Neural progenitor cell (in vitro differentiated cells): ENCODE data around the gene HAPSTR1. TPM values are rescaled to one million over a fixed set of nuclear protein-coding genes. Genes with fewer than 3 reads are reported as not detected.
"Not testable (repeated sequence)": the region's sequence is repeated elsewhere in the genome, so short reads cannot be mapped to it uniquely, and the experiment has no call there.

ENCODE experiments used
- DNase-seq: peaks from one replicate; pipeline ENCODE4 v3.0.0-alpha.2; 2016; ENCODE audit warnings: low spot score
- H2AFZ ChIP-seq: fragments of 200-600 bp; sonication (generic); replicated peaks from 2 replicates; pipeline ENCODE4 v1.6.1; 2016; ENCODE audit warnings: antibody characterized with exemption
- H3F3A ChIP-seq: fragments of 200-600 bp; sonication (generic); 2 replicates; pipeline ENCODE4 v1.6.1; 2016; ENCODE audit warnings: antibody characterized with exemption, low read depth
- H3K27ac ChIP-seq: fragments of 200-600 bp; sonication (generic); 2 replicates; pipeline ENCODE4 v1.5.1; 2016; ENCODE audit warnings: mild to moderate bottlenecking
- H3K27me3 ChIP-seq: fragments of 200-600 bp; sonication (generic); 2 replicates; pipeline ENCODE4 v1.6.1; 2016; ENCODE audit warnings: mild to moderate bottlenecking, moderate library complexity
- H3K36me3 ChIP-seq: fragments of 200-600 bp; sonication (generic); 2 replicates; pipeline ENCODE4 v1.5.1; 2016
- H3K4me1 ChIP-seq: fragments of 200-600 bp; sonication (generic); 2 replicates; pipeline ENCODE4 v1.6.1; 2016; ENCODE audit warnings: mixed run types
- H3K4me2 ChIP-seq: fragments of 200-600 bp; sonication (generic); 2 replicates; pipeline ENCODE4 v1.6.1; 2016
- H3K4me3 ChIP-seq: fragments of 200-600 bp; sonication (generic); 2 replicates; pipeline ENCODE4 v1.5.1; 2016
- H3K79me2 ChIP-seq: fragments of 200-600 bp; sonication (generic); 2 replicates; pipeline ENCODE4 v1.6.1; 2016; ENCODE audit warnings: low read depth
- H3K9ac ChIP-seq: fragments of 200-600 bp; sonication (generic); 2 replicates; pipeline ENCODE4 v1.6.1; 2016
- H3K9me3 ChIP-seq: fragments of 200-600 bp; sonication (generic); 2 replicates; pipeline ENCODE4 v1.5.1; 2016; ENCODE audit warnings: low read depth
- H4K20me1 ChIP-seq: fragments of 200-600 bp; sonication (generic); 2 replicates; pipeline ENCODE4 v1.6.1; 2016; ENCODE audit warnings: low read depth
- H3K27ac Mint-ChIP-seq: 3 replicates; pipeline ENCODE4 v1.8.0; 2021; ENCODE audit warnings: mixed read lengths
- H3K27me3 Mint-ChIP-seq: 2 replicates; pipeline ENCODE4 v1.8.0; 2022; ENCODE audit warnings: low read depth, mild to moderate bottlenecking, inconsistent platforms, moderate library complexity, mixed read lengths; ENCODE audit not compliant: insufficient read depth
- H3K36me3 Mint-ChIP-seq: 3 replicates; pipeline ENCODE4 v1.8.0; 2021; ENCODE audit warnings: mixed read lengths
- H3K4me1 Mint-ChIP-seq: 3 replicates; pipeline ENCODE4 v1.8.0; 2021; ENCODE audit warnings: mixed read lengths
- H3K4me3 Mint-ChIP-seq: 3 replicates; pipeline ENCODE4 v1.8.0; 2021; ENCODE audit warnings: mild to moderate bottlenecking, moderate library complexity, mixed read lengths
- H3K9me3 Mint-ChIP-seq: 3 replicates; pipeline ENCODE4 v1.8.0; 2020; ENCODE audit warnings: mixed read lengths
- EZH2 ChIP-seq: fragments of 200-600 bp; sonication (generic); IDR thresholded peaks from 2 replicates; pipeline ENCODE4 v1.6.1; 2017; ENCODE audit warnings: antibody characterized with exemption, mild to moderate bottlenecking, moderate library complexity
- EZH2phosphoT487 ChIP-seq: fragments of 200-600 bp; sonication (generic); IDR thresholded peaks from 2 replicates; pipeline ENCODE4 v1.6.1; 2017; ENCODE audit warnings: antibody characterized with exemption
- total RNA-seq: library from RNA; depleted of rRNA; stranded (reverse); fragments of >200 nt; gene quantifications from 2 replicates; pipeline ENCODE4 v1.2.3, GENCODE V29; 2015; ENCODE audit warnings: low replicate concordance
- TF ChIP-seq, protein P1 (sequence below): fragments of 200-600 bp; sonication (generic); IDR thresholded peaks from 2 replicates; pipeline ENCODE4 v1.5.1; 2017; ENCODE audit warnings: antibody characterized with exemption, mild to moderate bottlenecking

HAPSTR1 gene, protein sequence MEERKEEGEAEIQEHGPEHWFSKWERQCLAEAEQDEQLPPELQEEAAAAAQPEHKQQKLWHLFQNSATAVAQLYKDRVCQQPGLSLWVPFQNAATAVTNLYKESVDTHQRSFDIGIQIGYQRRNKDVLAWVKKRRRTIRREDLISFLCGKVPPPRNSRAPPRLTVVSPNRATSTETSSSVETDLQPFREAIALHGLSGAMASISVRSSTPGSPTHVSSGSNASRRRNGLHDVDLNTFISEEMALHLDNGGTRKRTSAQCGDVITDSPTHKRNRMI
- total RNA-seq = 64.2 and 77.3 TPM in 2 replicates

DNA sequence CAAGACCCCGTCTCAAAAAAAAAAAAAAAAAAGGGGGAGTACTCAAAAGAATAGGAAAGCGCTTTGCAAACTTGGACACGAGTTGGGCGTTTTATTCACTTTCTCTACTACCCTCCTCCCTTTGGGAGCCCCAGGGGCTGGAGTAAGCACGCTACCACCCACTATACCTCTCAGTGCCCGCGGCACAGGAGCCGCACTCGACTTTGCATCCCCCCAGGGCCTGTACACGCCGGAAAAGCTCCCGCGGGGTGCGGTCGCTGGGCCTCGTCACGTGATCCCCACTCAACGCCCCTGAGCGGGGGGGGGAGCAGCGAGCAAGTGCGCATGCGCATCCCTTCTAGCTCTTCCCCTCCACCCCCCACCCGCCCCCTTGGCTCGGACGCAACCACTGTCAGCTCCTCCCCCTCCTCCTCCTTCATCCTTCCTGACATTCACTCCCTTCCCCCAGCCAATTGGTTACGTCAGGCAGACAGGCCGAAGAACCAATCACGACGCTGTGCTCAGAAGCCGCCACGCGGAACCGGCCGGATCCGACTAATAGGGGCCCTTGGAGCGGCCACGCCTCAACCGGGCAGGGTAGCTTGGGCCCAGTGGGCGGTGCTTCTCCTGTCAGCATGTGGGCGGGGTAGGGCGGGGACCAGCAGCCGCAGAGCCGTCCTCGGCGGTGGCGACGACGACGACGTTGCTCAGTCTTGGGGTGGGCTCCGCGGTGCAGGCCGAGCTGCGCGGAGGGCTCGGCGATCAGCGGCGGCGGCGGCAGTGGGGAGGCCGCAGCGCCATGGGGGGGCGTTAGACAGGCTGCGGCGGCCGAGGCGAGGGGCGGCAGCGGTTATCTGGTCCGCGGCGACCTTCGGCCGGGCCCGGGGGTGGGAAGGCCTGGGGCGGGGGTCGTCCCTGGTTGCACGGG is at the start of gene HAPSTR1:
TSS of gene HAPSTR1 (plus strand) at position 685 of the 907 bp plus-strand sequence. CDS start 401 bp downstream, outside the sequence.
- Histone ChIP-seq H3K27me3 (no peaks in the 10 kb centered on the region), H3K9ac (peak within 1 kb of the TSS; percentile 92), H3K36me3 (peaks cover 8% of the 10 kb centered on the region), H3K4me1 (peaks cover 28% of the 10 kb centered on the region), H4K20me1 (peaks cover 36% of the 10 kb centered on the region), H3K4me3 (peak within 1 kb of the TSS; percentile 93), H3F3A (peaks cover 35% of the 10 kb centered on the region), H2AFZ (peak within 1 kb of the TSS; percentile 83), H3K79me2 (peaks cover 48% of the 10 kb centered on the region), H3K9me3 (no peaks in the 10 kb centered on the region), H3K27ac (peak within 1 kb of the TSS; percentile 88), H3K4me2 (peak within 1 kb of the TSS; percentile 95)
- H3K4me3 Mint-ChIP-seq = peak within 1 kb of the TSS; percentile 97
- peaks cover 4% of the 10 kb centered on the region for H3K27me3 Mint-ChIP-seq
- H3K4me1 Mint-ChIP-seq = peaks cover 36% of the 10 kb centered on the region
- TF ChIP-seq EZH2 = peak; percentile 10
- TF ChIP-seq EZH2phosphoT487 = no peak
- peak; percentile 100 for DNase-seq
- H3K27ac Mint-ChIP-seq = peak within 1 kb of the TSS; percentile 76
- peaks cover 17% of the 10 kb centered on the region for H3K36me3 Mint-ChIP-seq
- H3K9me3 Mint-ChIP-seq = peaks cover 3% of the 10 kb centered on the region

DNA sequence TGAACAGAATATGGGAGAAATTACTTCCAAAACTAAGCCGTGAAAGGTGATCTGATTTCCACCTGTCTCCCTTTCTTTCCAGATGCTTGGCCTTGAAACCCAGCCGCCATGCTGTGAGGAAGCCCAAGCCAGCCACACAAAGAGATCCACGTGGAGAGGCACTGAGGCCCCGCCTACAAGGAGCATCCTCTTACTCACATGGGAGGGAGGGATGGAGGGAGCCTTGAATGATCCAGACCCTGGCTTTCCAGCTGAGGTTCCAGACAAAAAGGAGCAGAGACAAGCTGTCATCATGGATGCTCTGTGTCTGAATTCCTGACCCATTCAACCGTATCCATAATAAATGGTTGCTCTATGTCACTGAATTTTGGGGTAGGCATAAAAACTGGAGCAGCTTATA is 48.9 kb upstream of the HAPSTR1 start:
- no peak overlapping the region for H3K27ac Mint-ChIP-seq
- H3K4me2 ChIP-seq = no peak overlapping the region

DNA sequence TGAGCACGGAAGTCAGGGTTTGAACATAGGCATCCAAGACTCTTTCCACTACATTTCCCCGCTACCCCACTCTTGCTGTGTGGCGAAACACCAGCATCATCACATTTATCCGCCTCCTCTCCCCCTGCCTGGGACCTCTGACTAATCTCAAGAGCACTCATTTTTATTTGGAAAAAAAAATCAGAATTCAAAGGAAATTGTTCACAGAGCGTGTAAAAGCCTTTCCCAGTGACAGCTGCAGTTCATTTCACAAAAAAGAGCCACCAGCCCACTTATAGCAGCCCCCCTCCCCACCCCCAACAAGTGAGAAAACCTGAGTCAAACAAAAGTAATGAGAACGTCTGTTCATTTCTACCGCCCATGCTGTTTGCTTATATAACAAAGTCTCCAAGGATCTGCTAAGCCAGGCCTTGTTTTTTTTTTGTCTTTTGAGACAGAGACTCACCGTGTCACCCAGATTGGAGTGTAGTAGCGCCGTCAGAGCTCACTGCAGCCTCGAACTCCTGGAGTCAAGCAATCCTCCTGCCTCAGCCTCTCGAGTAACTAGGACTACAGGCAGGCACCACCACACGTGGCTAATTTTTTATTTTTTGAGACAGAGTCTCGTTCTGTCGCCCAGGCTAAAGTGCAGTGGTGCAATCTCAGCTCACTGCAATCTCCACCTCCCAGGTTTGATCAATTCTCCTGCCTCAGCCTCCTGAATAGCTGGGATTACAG is 48.3 kb upstream of the HAPSTR1 start:
- no peaks in the 10 kb centered on the region for H3F3A ChIP-seq
- Mint-ChIP-seq H3K4me1 (peaks cover 29% of the 10 kb centered on the region), H3K4me3 (no peak overlapping the region), H3K9me3 (peaks cover 21% of the 10 kb centered on the region), H3K27me3 (no peaks in the 10 kb centered on the region), H3K36me3 (peaks cover 4% of the 10 kb centered on the region), H3K27ac (peak overlapping the region; percentile 12)
- no peaks in the 10 kb centered on the region for H4K20me1 ChIP-seq
- H3K36me3 ChIP-seq = no peaks in the 10 kb centered on the region
- H3K4me3 ChIP-seq = no peak overlapping the region
- no peaks in the 10 kb centered on the region for H3K79me2 ChIP-seq
- no peak for DNase-seq
- no peak overlapping the region for H3K4me2 ChIP-seq
- no peak overlapping the region for H2AFZ ChIP-seq
- TF ChIP-seq EZH2phosphoT487 (no peak), EZH2 (no peak)
- TF ChIP-seq, protein P1, sequence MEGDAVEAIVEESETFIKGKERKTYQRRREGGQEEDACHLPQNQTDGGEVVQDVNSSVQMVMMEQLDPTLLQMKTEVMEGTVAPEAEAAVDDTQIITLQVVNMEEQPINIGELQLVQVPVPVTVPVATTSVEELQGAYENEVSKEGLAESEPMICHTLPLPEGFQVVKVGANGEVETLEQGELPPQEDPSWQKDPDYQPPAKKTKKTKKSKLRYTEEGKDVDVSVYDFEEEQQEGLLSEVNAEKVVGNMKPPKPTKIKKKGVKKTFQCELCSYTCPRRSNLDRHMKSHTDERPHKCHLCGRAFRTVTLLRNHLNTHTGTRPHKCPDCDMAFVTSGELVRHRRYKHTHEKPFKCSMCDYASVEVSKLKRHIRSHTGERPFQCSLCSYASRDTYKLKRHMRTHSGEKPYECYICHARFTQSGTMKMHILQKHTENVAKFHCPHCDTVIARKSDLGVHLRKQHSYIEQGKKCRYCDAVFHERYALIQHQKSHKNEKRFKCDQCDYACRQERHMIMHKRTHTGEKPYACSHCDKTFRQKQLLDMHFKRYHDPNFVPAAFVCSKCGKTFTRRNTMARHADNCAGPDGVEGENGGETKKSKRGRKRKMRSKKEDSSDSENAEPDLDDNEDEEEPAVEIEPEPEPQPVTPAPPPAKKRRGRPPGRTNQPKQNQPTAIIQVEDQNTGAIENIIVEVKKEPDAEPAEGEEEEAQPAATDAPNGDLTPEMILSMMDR = no peak
- no peak overlapping the region for H3K9ac ChIP-seq
- no peaks in the 10 kb centered on the region for H3K27me3 ChIP-seq
- no peak overlapping the region for H3K27ac ChIP-seq
- no peaks in the 10 kb centered on the region for H3K4me1 ChIP-seq
- H3K9me3 ChIP-seq = no peaks in the 10 kb centered on the region

More for the DNA sequence above, 48.9 kb upstream of the HAPSTR1 start:
- H3K27ac ChIP-seq = no peak overlapping the region
- DNase-seq = no peak
- no peak overlapping the region for H3K9ac ChIP-seq
- H3F3A ChIP-seq = no peaks in the 10 kb centered on the region
- TF ChIP-seq EZH2phosphoT487 = no peak
- TF ChIP-seq EZH2 = no peak
- TF ChIP-seq, protein P1 = no peak
- Mint-ChIP-seq H3K9me3 (peaks cover 21% of the 10 kb centered on the region), H3K4me1 (peaks cover 23% of the 10 kb centered on the region), H3K36me3 (peaks cover 4% of the 10 kb centered on the region), H3K4me3 (no peak overlapping the region), H3K27me3 (no peaks in the 10 kb centered on the region)
- no peaks in the 10 kb centered on the region for H3K4me1 ChIP-seq
- no peaks in the 10 kb centered on the region for H4K20me1 ChIP-seq
- H3K4me3 ChIP-seq = no peak overlapping the region
- no peaks in the 10 kb centered on the region for H3K36me3 ChIP-seq
- no peaks in the 10 kb centered on the region for H3K27me3 ChIP-seq
- no peaks in the 10 kb centered on the region for H3K9me3 ChIP-seq
- H3K79me2 ChIP-seq = no peaks in the 10 kb centered on the region
- H2AFZ ChIP-seq = no peak overlapping the region

DNA sequence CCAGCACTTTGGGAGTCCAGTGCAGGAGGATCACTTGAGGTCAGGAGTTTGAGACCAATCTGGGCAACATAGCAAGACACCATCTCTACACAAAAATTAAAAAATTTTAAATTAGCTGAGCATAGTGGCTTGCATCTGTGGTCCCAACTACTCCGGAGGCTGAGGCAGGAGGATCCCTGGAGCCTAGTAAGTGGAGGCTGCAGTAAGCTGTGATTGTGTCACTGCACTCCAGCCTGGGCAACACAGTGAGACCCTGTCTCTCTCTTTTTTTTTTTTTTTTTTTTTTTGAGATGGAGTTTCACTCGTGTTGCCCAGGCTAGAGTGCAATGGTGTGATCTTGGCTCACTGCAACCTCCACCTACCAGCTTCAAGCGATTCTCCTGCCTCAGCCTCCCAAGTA is 45.9 kb upstream of the HAPSTR1 start:
- not testable (repeated sequence) for H3K27me3 ChIP-seq, H3K4me3 Mint-ChIP-seq, H3F3A ChIP-seq, H2AFZ ChIP-seq, DNase-seq, H3K9me3 ChIP-seq, H3K4me3 ChIP-seq, H3K79me2 ChIP-seq, H3K27ac ChIP-seq, H3K36me3 Mint-ChIP-seq, H3K27ac Mint-ChIP-seq, H4K20me1 ChIP-seq, H3K36me3 ChIP-seq, H3K27me3 Mint-ChIP-seq, H3K4me2 ChIP-seq, H3K9ac ChIP-seq, H3K4me1 ChIP-seq
- peaks cover 21% of the 10 kb centered on the region for H3K9me3 Mint-ChIP-seq
- H3K4me1 Mint-ChIP-seq = peaks cover 35% of the 10 kb centered on the region
